Measurements from ENCODE around the gene SRGAP1. TPM values are rescaled to one million over a fixed set of nuclear protein-coding genes. Genes with fewer than 3 reads are reported as not detected.

SRGAP1 gene
- total and polyA plus RNA-seq, 2 of the 4 experiments (the other 2 are of a cell fraction): 10.0 to 10.2 TPM

DNA sequence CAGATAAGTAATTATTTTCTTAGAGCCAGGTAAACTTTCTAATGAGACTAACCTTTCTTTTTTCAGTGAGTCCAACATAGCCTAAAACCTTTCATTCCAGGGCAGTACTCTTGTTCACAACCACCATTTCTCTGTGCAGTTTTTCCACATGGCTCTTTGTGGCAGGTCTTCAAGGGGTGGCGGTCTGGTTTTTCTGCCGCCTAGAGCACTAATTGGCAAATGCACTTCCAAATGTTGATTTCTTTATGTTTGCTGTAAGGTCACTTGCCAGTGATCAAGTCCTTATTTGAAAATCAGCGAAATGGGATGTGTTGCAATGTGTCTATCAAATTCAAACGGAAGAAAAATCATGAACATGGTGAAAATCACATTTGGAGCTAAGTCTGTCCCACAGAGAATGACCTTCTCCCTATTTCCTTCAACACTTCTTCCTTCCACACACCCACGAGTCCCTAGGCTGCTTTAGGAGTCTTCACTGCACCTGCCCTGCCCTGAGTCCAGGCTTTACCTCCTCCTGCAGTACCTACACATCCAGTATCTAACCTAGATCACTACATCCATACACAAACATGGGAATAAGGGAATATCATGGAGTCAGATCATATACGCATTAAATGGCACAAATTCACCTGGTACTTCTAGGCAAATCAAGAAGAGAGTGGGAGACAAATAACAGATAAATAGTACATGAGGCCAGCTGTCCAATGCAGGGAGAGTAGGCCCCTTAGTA, 1.9 kb downstream of the SRGAP1 start:
- peak overlapping the region; percentile 77 for H2AK9ac ChIP-seq (replicated peaks; ENCODE audit: low read depth, low read length, poor library complexity)
- H3K27me3 ChIP-seq (ENCODE audit: control insufficient read depth, insufficient read depth, low read length): no peaks in the 10 kb centered on the region
- H4K20me1 ChIP-seq (ENCODE audit: insufficient read depth, low read length): peaks cover 41% of the 10 kb centered on the region
- peak overlapping the region; percentile 96 for H2BK5ac ChIP-seq (ENCODE audit: low read depth, low read length, poor library complexity, severe bottlenecking)
- peaks cover 0 to 18% of the 10 kb centered on the region in 2 experiments; a peak in 2 of 4 replicates for H3K79me1 ChIP-seq (ENCODE audit: low read depth in 1 of 2, low read length in 2 of 2)
- H4K91ac ChIP-seq (ENCODE audit: insufficient read depth, low read depth, low read length): peak overlapping the region; percentile 26
- H3K9me3 ChIP-seq (ENCODE audit: control insufficient read depth, insufficient read depth, low read length): no peaks in the 10 kb centered on the region
- DNase-seq (no peak), ATAC-seq (ENCODE audit: low read depth) (no peak)
- dilution Hi-C loops (cut with HindIII; ENCODE audit: low sequenced_read_pairs, unreplicated experiment) (loop anchor here (25.0 kb wide), 1 partner anchor 416 kb away; no protein-coding TSS in a partner anchor), in situ Hi-C loops (cut with MboI; ENCODE audit: low sequenced_read_pairs) (loop anchor here (10.0 kb wide), 1 partner anchor 148 kb away; no protein-coding TSS in a partner anchor), intact Hi-C loops (cut with micrococcal nuclease) (loop anchor here (5.0 kb wide), 1 partner anchor 161 kb away; no protein-coding TSS in a partner anchor)
- POLR2A ChIA-PET (ENCODE audit: unreplicated experiment): interaction anchor here (0.7 kb wide), 1 partner anchor 332 kb away, joined by 3 read pairs; no protein-coding TSS in a partner anchor
- peak overlapping the region; percentile 90 for H2BK120ac ChIP-seq (ENCODE audit: low read depth, low read length)
- H3K23ac ChIP-seq (ENCODE audit: low read depth, low read length): peak overlapping the region; percentile 99
- H4K5ac ChIP-seq (ENCODE audit: low read depth, low read length): peak overlapping the region; percentile 44; the same call in 1 of the 2 replicates
- peak overlapping the region; percentile 97 for H3K14ac ChIP-seq (replicated peaks; ENCODE audit: low read depth, low read length)
- H3K4me3 ChIP-seq (ENCODE audit: insufficient read depth, low read depth, low read length): peak overlapping the region; percentile 99
- H3K27ac ChIP-seq (ENCODE audit: insufficient read depth, low read length): peak overlapping the region; percentile 89
- peaks cover 9% of the 10 kb centered on the region for H3K4me1 ChIP-seq (ENCODE audit: control insufficient read depth, insufficient read depth, low read length)
- H3K36me3 ChIP-seq (ENCODE audit: control insufficient read depth, insufficient read depth, low read length): peaks cover 4% of the 10 kb centered on the region; the same call in 1 of the 2 replicates
- no TSS peak for BruUV-seq (replicated peaks)
- H3K9me1 ChIP-seq (ENCODE audit: insufficient read depth, low read length): peaks cover 11% of the 10 kb centered on the region
- H3K4ac ChIP-seq (ENCODE audit: low read depth, low read length): peak overlapping the region; percentile 94
- H2AK5ac ChIP-seq (ENCODE audit: low read depth, low read length): peak overlapping the region; percentile 96
- no peak overlapping the region for H2AFZ ChIP-seq (replicated peaks; ENCODE audit: low read length, poor library complexity)
- TF ChIP-seq CEBPB (IDR thresholded peaks at IDR 0.05; ENCODE audit: low read depth, low read length) (peak; percentile 26; the same call in 1 of the 2 replicates), RAD21 (IDR thresholded peaks at IDR 0.05; ENCODE audit: low read length) (no peak), NFE2L2 (IDR thresholded peaks at IDR 0.05; ENCODE audit: low read depth, low read length) (no peak), MAZ (IDR thresholded peaks at IDR 0.05; ENCODE audit: borderline replicate concordance, low read depth, low read length) (no peak), POLR2A (IDR thresholded peaks at IDR 0.05; ENCODE audit: low read depth, low read length) (no peak)
- no CpG with 5 or more reads among the region's 6 CpGs for WGBS, 2 experiments (ENCODE audit: extremely low coverage in 2 of 2, insufficient read length in 1 of 2)
- H3K18ac ChIP-seq (ENCODE audit: low read depth, low read length): peak overlapping the region; percentile 55
- peak overlapping the region; percentile 94 for H3K4me2 ChIP-seq (ENCODE audit: low read depth, low read length)
- H3K9ac ChIP-seq (ENCODE audit: low read depth, low read length): peak overlapping the region; percentile 100
- peak overlapping the region; percentile 15; the same call in 1 of the 3 replicates for H2BK15ac ChIP-seq (ENCODE audit: low read depth, low read length)
- H3K56ac ChIP-seq (ENCODE audit: extremely low read depth, insufficient read depth, low read length): peak overlapping the region; percentile 89; the same call in 1 of the 2 replicates
- H4K8ac ChIP-seq (ENCODE audit: low read depth in 2 of 2, low read length in 2 of 2): peak overlapping the region; percentile 6 to 51; a peak in 3 of 4 replicates
- CTCF ChIA-PET: no interaction called here
- H2BK20ac ChIP-seq (ENCODE audit: low read depth, low read length): peak overlapping the region; percentile 32; the same call in 1 of the 2 replicates
